Measurements from ENCODE around the gene RSPH4A.

GRCh38 chr6:116624036-116624805 is 7.9 kb downstream of the RSPH4A start:
- no peak for TF ChIP-seq CTCF (IDR thresholded peaks at IDR 0.05)
- no peak for TF ChIP-seq POLR2AphosphoS5 (IDR thresholded peaks at IDR 0.05)
